HG03066 (cell line): ENCODE measurements around the gene CHSY1.
A peak's percentile ranks its signal among the peaks of the same experiment; 100 is the strongest.

Source experiments
- ATAC-seq: cut with Tn5 transposase; IDR thresholded peaks from one replicate; pipeline ENCODE4 v1.9.1; 2021; ENCODE audit warnings: low read depth; ENCODE audit not compliant: unreplicated experiment

CHSY1 gene

GRCh38 chr15:101139986-101140696 is 111.7 kb downstream of the CHSY1 start:
- no peak for ATAC-seq

DNA sequence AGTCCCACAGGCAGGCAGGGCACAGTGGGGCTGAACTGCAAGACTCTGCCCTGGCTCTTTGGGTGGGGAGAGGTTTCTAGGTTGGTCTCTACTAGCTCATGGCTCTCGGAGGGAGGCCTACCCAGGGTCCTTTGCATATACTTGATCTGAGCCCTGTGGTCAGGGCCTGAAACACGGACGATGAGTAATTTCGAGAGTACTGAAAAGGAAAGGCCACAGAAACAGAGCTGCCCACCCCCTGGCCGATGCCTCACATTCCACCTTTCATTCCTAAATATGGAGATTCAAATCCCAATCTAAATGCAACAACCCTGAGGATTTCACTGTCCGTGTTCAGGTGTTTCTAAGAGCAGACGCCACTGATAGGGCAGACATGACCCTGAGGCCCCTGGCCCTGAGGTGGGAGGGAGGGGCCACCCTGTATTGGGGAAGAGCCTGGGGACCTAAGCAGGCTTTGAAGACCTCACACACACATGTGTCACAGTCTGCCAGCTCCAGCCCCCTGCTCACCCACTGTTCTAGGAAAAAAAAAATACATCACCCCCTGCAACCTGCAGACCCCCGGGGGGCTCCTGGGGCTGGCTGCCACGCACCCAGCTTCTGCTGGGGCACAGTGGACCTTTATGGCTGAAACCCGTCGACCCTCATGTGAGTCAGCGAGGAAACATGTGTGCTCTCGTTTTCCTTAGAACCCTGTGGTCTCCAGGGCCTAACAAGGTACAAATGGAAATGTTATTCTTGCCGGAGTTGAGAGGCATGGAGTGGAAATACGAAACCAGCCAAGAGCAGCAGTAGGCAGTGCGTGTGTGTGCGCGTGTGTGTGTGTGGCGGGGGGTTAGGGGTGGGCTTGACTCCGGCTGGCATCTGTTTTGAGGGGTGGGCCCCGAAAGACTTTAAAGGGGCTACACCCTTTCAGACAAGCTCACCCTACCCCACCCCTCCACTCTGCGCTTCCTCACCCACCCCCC is 112.7 kb downstream of the CHSY1 start:
- ATAC-seq: peak; percentile 59

DNA sequence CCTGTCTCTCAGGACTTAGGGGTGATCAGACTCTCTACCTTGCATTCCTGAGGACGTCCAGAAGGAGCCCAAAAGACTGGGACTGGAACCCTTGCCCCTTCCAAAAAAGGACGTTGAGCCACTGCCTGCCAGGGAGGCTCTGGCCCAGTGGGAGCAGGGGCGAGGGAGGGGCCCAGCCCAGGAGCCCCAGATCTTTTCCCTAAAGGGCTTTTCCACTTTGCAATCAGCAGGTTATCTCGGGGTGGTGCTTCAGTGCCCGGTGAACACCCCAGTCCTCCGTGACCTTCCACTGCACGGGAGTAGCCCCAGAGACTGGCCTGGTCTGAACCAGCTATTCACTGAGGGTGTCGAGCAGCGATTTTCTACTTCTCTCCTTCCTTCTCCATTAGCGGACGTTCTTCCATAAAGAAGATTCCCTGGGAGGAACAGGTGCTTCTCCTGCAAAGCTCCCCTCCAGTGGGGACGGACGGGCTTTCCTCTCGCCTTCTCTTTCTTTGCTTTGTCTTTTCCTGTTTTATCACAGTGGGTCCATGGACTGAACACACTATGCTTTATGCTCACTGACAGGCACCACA is 113.7 kb downstream of the CHSY1 start:
- ATAC-seq: no peak

DNA sequence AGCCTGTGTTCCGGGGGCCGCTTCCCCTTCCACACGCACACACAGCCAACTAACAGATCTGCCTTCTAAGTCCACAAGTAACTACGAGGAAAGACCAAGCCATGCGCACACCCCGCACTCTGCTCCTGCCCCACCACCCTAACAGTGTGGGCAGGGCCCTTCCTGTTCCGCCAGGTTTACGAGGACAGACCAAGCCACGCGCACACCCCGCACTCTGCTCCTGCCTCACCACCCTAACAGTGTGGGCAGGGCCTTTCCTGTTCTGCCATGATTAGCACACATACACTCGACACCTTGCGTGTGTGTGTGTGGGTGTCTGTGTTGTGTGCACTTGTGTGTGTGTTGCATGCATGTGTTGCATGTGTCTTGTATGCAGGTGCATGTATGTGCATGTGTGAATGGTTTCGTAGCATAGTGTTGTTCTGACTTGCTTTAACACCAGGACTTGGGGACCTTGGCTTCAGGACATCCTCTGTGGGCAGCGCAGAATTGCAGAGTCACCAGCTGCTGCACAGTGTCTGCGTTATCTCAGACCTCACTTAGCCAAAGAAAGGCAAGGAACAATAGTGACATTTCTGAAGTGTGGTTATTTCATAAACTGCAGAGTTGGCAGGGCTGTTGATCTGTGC is 114.4 kb downstream of the CHSY1 start:
- no peak for ATAC-seq

DNA sequence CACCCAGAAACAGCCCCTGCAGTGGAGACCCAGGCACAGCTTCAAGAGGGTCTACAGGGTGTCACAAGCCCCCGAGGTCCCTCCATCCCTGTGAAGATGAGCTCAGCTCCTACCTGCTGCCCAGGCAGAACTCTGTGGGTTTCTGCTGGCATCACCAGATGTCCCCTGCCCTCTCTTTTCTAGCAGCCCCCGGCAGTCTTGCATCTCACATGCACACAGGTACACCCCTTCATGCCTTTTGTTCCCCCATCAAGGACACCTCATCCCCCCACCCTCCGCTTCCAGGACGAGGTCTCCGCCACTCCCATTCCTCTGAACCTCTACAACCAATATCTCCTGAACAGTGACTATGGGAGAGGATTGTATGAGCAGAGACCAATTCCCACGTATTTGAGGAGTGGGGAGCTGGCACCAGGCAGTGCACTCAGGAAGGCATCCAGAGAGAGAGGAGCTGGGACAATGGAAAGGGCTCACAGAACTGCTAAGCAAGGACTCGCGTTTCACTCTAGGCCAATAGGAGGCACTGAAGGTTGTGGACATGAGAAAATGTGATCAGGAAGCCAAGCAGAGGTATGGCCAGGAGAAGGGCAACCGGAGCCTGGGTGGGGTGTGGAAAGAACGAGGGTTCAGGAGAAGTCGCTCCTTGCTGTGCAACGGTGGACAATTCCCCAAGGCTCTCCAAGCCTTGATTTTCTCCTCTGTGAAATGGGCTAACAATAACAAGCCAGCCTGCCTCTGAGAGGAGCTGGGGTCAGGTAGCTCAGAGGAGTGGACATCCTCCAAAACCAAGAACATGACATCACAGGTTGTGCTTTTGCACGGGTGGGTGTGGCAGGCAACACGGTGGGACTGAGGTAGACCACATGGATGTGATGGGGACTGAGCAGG is 115.2 kb downstream of the CHSY1 start:
- no peak for ATAC-seq

GRCh38 chr15:101135532-101136166 is 116.2 kb downstream of the CHSY1 start:
- peak; percentile 63 for ATAC-seq

GRCh38 chr15:101134780-101135179 is 117.1 kb downstream of the CHSY1 start:
- no peak for ATAC-seq

GRCh38 chr15:101133751-101134261 is 118.0 kb downstream of the CHSY1 start:
- ATAC-seq: no peak

GRCh38 chr15:101133181-101133460 is 118.7 kb downstream of the CHSY1 start:
- ATAC-seq: no peak

- no peak for ATAC-seq
Measured at GRCh38 chr15:101132390-101133180, 119.3 kb downstream of the CHSY1 start.

DNA sequence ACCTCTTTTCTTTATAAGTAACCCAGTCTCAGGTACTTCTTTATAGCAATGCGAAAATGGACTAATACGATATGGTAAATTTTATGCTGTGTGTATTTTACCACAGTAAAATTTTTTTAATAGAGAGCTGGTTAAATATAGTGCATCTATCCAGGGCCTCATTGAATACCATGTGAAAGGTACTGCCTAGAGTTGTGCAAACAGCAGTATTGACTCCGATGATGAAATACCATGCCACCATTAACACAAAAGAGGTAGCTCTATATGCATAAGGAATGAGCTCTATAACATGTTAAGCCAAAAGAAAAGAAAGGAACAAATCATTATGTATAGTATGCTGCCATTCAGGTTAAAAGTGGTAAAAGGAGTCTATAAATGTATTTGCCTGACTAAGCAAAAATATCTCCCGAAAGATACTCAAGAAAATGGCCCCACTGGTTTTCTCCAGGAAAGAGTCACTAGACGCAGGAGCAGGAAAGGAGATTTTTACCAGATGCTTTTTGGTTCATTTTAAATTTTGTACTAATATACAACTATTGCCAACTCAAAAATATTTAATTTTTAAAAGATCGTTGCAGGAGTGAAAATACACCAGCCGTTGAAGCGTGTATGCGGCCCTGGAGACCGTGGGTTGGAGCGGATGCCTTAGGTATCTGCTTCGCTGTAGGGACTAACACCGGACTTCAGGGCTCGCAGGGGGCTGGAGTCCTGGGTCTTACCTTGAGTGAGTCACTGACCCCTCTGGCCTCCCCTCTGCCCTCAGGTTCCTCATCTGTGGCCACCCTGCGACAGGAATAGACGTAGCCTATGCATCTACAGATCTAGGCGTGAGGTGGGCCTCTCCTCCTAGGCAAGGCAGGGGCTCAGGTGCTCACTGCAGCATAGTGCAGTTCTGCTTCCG is 120.1 kb downstream of the CHSY1 start:
- no peak for ATAC-seq

DNA sequence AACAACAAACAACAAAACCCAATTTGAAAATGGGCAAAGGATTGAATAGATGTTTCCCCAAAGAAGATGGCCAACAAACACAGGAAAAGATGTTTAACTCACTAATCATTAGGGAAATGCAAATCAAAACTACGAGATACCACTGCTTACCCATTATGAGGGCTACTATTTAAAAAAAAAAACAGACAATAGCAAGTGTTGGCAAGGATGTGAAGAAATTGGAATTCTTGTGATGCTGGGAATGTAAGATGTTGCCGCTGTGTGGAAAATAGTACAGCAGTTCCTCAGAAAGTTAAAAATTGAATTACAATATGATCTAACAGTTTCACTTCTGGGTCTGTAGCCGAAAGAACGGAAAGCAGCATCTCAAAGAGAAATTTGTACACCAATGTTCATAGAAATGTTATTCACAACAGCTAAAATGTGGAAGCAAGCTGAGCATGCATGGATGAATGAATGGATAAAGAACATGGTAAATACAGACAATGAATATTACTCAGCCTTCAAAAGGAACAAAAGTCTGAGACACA is 121.9 kb downstream of the CHSY1 start:
- no peak for ATAC-seq

DNA sequence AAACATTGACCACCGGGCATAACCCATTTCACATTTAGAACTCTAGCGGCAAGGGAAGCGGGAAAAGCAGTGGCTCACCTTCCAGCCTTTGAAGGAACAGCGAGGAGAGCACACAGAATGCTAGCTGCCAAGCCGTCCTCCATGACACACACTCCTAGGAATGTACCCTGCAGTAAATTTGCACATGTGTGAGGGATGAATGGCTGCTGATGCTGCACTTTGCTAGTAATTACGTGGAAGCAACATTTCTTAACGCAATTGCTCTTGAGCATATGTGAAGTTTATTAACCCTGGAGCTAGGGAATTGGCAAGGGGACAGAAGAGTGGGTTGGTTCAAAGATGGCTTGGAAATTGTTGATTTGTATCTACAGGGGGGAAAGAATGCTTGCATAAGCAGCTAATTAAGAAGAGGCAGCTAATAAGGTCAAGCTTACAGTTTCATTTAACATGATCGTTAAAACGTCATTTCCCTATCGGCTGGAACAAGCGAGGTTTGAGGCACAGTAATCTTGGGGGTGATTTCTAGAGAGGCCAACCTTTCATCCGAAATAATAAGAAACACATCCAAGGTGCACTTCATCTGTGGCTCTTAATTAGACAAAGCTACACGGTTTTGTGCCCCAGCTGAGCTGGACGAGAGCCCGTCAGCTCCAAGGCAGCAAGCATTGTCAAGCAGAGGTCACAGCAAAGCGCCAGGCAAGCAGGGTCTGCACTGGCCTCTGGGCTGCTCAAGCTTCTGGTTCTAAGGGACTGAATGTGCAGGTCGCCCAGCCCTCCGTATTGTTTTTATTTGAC is 123.4 kb downstream of the CHSY1 start:
- ATAC-seq: no peak

DNA sequence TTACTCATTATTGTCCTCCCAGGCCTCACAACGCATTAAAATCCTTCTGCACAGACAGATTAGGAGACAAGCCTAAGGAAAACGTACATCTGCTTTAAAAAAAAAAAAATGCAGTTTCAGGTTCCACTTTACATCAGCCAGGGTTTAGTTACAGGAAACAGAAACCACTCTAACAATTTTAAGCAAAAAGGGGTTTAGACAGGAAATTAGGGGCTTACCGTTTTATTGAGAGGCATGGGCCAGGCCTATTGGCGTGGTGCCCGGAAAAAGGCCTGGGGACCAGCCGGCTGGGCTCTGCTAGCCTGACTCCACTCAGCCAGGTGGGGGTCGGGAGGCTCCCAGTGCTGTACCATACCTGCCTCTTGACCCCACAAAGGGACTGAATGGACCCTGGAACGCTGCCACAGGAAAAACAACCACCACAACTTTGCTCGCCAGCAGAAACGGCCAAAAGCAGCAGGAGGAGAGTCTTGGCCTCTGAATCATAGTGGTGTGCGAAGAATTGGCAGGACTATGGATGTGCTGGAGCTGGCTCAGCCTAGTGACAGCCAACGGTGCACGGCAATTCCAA is 124.3 kb downstream of the CHSY1 start:
- peak; percentile 66 for ATAC-seq

DNA sequence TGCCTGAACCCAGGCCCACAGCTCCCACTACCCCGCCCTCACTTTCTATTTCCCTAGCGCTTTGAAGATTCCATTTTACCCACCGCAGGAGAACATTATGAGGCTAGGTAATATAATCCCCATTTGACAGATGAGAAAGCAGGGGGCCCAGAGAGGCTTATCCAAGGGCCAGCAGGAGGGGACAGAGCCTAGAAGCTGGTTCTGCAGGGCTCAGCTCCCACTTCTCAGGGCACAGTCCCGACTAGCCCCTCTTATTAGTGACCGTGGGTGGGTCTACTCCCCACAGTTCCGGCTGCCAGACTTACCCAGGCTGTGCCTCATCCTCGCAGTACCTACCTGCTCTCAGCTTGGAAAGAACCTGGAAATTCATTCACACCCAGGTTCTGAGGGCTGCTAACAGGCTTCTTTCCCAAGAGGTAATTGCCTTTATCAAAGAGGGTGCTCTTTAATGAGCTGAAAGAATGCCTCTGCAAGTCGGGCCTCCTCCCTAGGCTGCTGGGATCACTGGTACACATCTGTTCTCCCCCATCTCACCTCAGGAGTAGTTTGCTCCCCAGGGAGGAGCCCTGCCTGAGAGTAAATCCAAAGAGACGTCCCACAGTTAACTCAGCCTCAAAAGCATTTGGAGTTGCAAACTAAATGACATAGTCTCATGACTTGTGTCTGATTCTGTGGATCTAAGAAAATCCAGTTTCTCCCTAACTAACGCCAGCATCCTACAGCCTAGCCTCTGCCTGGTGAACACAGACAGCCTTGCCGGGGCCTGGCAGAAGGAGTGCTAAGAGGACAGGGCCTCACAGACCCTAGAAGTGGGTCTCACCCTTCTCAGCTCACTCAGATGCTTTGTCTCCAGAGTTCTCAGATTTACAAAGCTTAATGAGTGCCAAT is 125.0 kb downstream of the CHSY1 start:
- ATAC-seq: peak; percentile 40
